ENCODE data around the gene CNTFR. TPM values are rescaled to one million over a fixed set of nuclear protein-coding genes. Genes with fewer than 3 reads are reported as not detected.

Gene CNTFR
- total RNA-seq, 2 donors from 2014 or later: 21.3 to 45.3 TPM

GRCh38 chr9:34562135-34562745 lies 27.3 kb downstream of the CNTFR start:
- ATAC-seq: no peak
- no peak for DNase-seq
- intact Hi-C loops (cut with DNase I): no loop called here

- intact Hi-C loops (cut with DNase I): no loop called here
- ATAC-seq (peak; percentile 36 to 65), DNase-seq (peak; percentile 52)
These were observed 28.8 kb downstream of the CNTFR start for GRCh38 chr9:34560599-34561214.

- intact Hi-C loops (cut with DNase I): no loop called here
- ATAC-seq (peak; percentile 75 to 81), DNase-seq (peak; percentile 36)
These were observed 29.7 kb downstream of the CNTFR start for GRCh38 chr9:34559624-34560455.

DNA sequence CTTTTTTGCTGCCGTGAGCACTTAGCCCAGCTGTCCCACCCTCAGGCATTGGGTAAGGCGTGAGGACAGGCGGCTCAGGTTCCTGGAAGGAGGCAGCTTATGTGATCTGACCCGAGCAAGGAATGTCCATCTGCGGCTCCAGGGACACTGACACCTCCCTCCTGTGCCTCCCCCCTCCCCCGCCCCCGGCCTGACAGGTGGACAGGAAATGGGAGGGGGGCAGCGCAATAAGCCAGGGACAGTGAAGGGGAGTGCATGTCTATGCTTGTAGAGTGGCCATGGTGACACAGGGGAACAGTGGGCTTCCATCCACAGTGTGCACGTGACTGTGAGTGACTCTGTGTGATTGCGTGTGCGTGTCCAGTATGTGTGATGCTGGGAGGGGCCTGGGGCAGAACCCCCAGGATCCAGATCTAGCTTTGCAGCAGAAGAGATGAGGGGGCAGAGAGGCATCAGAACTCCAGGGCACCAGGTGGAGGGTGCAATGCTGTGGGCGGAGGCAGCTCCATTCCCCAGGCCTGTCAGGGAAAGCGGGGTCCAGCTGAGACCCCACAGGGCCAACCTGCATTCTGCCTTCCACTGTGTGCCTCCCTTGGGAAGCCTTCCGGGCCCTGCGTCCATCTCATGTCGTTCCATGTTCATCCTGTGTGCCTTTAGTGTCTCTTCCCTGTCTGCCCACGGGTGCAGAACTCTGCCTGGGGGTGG lies 30.5 kb downstream of the CNTFR start:
- ATAC-seq: peak; percentile 7 to 35
- intact Hi-C loops (cut with DNase I): no loop called here
- DNase-seq: no peak

DNA sequence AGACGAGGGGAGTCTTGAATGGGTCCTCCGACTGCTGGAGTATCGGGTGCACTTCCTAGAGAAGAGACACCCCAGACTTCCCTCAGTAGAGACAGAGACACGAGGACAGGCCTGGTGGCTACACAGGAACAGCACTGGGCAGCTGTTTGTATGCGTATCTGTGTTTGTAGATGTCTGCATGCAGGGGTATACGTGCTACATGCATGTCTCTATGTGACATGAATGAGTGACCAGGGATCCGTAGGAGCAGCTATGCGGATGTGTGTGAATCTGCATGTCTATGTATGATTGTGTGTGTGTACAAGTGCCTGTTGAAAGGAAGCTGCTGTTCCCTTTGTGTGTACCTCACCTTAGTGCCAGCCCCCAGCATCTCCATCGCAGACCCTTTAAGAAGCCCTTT lies 31.2 kb downstream of the CNTFR start:
- ATAC-seq: no peak
- DNase-seq: no peak
- intact Hi-C loops (cut with DNase I): no loop called here

DNA sequence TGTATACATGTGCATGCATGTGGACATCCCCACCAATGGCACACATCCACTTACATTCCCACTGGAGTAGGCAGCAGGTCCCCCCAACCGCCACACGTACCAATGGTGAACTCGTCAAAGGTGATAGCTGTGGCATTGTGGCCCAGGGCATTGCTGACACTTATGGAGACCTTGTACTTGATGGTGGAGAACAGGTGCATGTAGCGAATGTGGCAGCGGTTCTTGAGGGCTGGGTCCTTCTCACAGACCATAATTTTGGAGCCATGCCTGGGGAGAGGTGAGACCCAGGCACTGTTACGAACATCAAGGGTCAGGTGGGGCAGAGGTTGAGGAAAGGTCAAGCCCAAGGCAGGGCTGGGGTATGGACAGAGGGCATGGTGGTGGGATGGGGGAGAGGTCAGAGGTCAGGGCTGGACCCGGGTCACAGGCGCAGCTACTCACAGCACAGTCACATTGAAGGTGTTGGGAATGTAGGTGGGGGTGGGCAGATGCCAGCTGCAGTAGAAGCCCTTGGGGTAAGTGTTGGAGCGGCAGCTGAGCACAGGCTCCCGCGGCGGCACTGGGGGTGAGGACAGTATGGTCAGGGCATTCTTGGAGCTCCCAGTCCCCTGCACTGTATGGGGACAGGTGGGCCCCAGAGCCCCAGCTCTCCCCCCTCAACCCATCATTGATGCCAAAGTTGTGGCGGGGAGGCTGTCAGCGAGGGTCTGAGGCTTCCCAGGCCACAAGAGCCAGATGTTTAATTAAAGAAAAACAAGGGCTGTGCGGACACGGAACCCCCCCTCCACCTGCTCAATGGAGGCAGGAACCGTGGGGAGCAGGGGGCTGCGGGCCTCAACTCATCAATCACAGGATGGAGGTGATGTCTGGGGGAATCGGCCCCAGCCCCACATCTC lies 31.9 kb downstream of the CNTFR start:
- peak; percentile 13 for DNase-seq
- intact Hi-C loops (cut with DNase I): no loop called here
- ATAC-seq: no peak

DNA sequence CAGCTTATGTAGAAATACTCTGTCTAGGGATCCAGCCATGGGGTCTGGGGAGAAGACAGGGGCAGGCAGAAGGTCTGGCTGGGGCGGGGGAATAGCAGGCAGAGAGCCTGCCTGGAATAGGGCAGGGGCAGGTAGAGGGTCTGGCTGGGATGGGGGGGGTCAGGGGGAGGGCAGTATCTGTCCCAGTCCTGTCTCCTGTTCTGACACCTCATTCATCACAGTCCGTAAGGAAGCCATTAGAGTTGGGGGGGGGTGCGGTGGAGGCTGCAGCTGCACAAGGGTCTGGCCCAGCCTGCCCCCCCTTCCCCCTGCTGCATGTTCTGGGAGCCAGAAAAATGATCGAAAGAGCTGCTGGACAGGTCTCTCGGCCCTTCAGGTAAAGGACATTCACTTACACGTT lies 32.6 kb downstream of the CNTFR start:
- DNase-seq (no peak), ATAC-seq (no peak)

GRCh38 chr9:34555936-34556525 lies 33.5 kb downstream of the CNTFR start:
- intact Hi-C loops (cut with DNase I): no loop called here
- ATAC-seq: no peak

More for the DNA sequence above, 32.6 kb downstream of the CNTFR start:
- intact Hi-C loops (cut with DNase I): no loop called here

GRCh38 chr9:34555500-34555899 lies 34.0 kb downstream of the CNTFR start:
- ATAC-seq: no peak
- intact Hi-C loops (cut with DNase I): no loop called here
- peak; percentile 19 for DNase-seq

More at GRCh38 chr9:34555936-34556525, 33.5 kb downstream of the CNTFR start:
- no peak for DNase-seq

GRCh38 chr9:34555002-34555348 lies 34.5 kb downstream of the CNTFR start:
- DNase-seq (peak; percentile 23), ATAC-seq (no peak)
- intact Hi-C loops (cut with DNase I): no loop called here

GRCh38 chr9:34554211-34555001 lies 35.1 kb downstream of the CNTFR start:
- intact Hi-C loops (cut with DNase I): no loop called here
- peak; percentile 20 for DNase-seq
- ATAC-seq: no peak

DNA sequence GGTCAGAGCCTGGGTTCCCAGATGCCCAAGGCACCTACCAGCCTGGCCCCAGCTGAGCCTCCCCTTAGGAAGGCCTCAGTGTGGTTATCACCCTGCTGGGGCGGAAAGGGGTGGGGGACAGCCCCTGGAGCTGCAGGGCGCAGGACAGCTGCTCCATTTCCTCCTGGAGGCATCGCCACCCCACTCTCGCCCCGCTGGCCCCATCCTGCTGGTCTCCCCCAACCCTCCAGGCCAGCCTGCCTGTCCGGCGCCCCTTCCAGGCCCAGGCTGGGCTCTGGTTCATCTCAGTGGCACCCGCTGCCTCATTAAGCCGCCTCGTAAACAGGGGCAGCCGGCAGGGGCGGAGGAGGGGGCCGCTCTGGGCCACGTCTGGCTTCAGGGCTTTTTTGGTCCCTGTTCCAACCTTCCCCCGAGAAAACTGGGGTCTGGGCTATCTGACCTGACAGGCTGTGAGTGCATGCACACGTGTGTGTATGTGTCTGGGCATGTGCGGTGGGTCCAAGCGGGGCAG lies 36.0 kb downstream of the CNTFR start:
- intact Hi-C loops (cut with DNase I): loop anchor here in 1 of 2 donors (2.0 kb wide), 1 partner anchor 37 kb away; no protein-coding TSS in a partner anchor
- ATAC-seq (no peak), DNase-seq (peak; percentile 20)

DNA sequence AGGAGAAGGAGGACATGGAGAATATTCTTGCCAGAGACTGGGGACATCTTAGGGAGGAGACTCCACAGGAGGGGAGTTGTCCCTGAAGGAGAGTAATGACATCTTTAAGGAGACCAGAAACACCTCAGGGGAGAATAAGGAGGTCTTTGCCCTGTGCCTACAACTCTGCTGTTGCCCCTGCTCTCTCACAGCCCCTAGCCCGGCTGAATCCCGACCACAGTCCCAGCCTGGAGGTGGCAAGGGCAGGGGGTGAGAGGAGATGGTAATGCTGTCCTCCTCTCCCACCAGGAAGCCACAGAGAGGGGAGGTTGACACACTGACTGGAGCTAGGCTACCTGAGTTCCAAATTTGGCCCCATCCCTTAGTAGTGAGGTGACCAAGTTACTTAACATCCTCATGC lies 36.5 kb downstream of the CNTFR start:
- intact Hi-C loops (cut with DNase I): loop anchor here in 1 of 2 donors (2.0 kb wide), 1 partner anchor 38 kb away; no protein-coding TSS in a partner anchor
- no peak for DNase-seq
- no peak for ATAC-seq

DNA sequence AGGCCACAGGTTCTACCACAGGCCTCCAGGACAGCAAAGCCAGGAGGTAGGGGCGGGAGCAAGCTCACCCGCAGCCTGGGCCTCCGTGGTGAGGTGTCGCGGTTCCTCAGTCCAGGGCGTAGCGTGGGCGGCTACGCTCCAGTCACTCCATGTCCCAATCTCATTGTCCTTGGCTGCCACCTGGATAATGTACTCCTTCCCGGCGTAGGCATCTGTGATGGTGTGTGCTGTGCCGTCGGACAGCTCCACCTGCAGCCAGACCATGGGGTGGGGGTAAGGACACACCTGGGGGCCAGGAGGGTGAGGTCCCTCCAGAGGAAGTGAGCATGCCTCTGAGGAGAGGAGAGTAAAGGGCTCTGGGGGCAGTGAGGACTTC lies 36.9 kb downstream of the CNTFR start:
- DNase-seq: no peak
- no peak for ATAC-seq
- intact Hi-C loops (cut with DNase I): loop anchor here in 1 of 2 donors (2.0 kb wide), 1 partner anchor 38 kb away; no protein-coding TSS in a partner anchor

GRCh38 chr9:34551751-34552605 lies 37.5 kb downstream of the CNTFR start:
- intact Hi-C loops (cut with DNase I): loop anchor here in 1 of 2 donors (2.0 kb wide), 1 partner anchor 39 kb away; no protein-coding TSS in a partner anchor
- DNase-seq (peak; percentile 10), ATAC-seq (no peak)

DNA sequence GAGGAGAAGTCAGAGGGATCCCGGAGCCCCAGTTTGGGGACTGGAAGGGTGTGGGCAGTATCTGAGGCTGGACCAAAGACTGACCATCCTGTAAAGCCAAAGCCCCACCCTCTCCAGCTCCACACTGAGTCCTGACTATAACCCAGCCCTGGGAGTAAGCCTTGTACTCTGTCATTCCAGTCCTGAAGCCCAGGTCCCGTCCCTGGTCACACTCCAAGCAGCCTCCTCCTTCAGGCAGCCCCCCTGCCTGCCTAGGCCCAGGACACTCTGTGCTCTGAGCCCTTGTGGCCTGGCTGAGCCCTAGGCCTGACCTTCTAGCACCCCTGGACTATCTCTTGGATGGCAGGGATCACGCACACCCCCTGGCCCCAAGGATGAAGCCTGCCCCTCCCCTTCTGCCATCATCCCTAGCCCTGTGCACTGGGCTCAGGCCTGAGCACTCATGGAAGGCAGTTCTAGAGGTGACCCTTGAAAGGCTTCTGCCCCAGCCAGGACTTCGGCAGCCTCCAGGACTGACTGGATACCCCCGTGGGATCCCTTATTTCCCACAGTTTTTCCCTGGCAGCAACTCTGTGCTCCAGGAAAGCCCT lies 38.7 kb downstream of the CNTFR start:
- DNase-seq (peak; percentile 18), ATAC-seq (no peak)

More for the DNA sequence above, 38.7 kb downstream of the CNTFR start:
- intact Hi-C loops (cut with DNase I): no loop called here
